ENCODE results near the gene MTHFD1L. TPM values are rescaled to one million over a fixed set of nuclear protein-coding genes. Genes with fewer than 3 reads are reported as not detected.
"Not testable (repeated sequence)": the region's sequence is repeated elsewhere in the genome, so short reads cannot be mapped to it uniquely, and the experiment has no call there.

Gene MTHFD1L
- 10 to 100 TPM; 45.3 to 53.4 TPM for total RNA-seq
- long read RNA-seq, donor 1, partial matches to known transcripts: 4 of 23 reads
- long read RNA-seq, donor 1, other reads (novel, unspliced or antisense): 16 of 23 reads
- long read RNA-seq, donor 2, partial matches to known transcripts: 9 of 23 reads
- long read RNA-seq, donor 2, other reads (novel, unspliced or antisense): 14 of 23 reads

DNA sequence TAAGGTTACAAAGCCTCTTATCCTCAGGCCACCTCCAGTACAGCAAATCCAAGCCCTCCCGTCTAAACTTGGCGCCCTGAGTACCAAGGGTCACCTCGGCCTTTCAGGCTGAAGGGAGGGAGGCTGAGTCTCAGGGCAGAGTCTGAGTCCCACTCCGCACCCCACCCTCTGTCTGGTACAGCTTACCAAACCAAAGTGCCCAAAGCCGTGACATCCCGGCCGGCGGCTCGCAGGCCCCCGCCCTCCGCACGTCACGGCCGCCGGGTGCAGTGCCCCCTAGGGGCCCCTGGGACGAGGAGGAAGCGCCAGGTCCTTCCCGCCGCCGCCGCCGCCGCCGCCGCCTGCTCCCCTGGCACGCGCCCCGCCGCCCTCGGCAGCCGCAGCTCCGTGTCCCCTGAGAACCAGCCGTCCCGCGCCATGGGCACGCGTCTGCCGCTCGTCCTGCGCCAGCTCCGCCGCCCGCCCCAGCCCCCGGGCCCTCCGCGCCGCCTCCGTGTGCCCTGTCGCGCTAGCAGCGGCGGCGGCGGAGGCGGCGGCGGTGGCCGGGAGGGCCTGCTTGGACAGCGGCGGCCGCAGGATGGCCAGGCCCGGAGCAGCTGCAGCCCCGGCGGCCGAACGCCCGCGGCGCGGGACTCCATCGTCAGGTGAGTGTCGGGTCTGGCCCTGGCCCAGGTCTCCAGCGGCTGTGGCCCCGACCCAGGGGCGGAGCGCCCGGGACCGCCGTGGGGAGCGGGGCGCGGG, at the start of gene MTHFD1L:
MTHFD1L (plus strand) TSS at position 297 of the 741 bp plus-strand sequence; CDS start at position 418, 121 bp downstream.
- peak; percentile 96 for DNase-seq (ENCODE audit: low spot score)

GRCh38 chr6:150816554-150816953, 48.9 kb upstream of the MTHFD1L start:
- intact Hi-C loops (cut with DNase I): loop anchor here in 1 of 2 donors (5.0 to 10.0 kb wide), 2 partner anchors 399 to 732 kb away; no protein-coding TSS in a partner anchor
- not testable (repeated sequence) for DNase-seq (ENCODE audit: low spot score)

More for the DNA sequence above, at the start of gene MTHFD1L:
- intact Hi-C loops (cut with DNase I): no loop called here

GRCh38 chr6:150822932-150823331, 42.6 kb upstream of the MTHFD1L start:
- intact Hi-C loops (cut with DNase I): no loop called here
- no peak for DNase-seq (ENCODE audit: low spot score)

DNA sequence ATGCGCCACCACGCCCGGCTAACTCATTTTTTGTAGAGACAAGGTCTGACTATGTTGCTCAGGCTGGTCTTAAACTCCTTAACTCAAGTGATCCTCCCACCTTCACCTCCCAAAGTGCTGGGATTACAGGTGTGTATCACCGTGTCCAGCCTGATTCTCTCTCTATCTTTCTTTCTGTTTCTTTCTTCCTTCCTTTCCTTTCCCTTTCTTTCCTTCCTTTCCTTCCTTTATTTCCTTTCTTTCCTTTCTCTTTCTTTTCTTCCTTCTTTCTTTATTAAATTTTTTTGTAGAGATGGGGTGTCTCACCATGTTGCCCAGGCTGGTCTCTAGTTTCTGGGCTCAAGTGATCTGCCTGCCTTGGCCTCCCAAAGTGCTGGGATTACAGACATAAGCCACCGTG, 38.7 kb upstream of the MTHFD1L start:
- intact Hi-C loops (cut with DNase I): no loop called here
- no peak for DNase-seq (ENCODE audit: low spot score)

DNA sequence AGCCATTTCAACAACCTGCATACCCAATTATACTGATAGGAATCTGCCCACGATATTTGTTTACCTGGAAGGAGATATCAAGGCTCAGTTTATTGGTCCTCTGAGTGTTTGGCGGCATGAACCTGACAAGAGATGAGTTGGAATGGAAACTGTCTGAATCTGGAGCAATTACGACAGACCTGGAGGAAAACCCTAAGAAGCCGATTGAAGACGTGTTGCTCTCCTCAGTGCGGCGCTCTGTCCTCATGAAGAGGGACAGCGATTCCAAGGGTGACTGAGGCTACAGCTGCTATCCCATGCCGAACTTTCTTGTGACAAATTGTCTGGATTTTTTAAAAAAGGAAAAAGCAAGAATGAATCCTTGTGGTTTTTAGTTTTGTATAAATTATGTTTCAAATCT, 37.4 kb upstream of the MTHFD1L start:
- DNase-seq (ENCODE audit: low spot score); intact Hi-C loops (cut with DNase I): not testable (repeated sequence)

GRCh38 chr6:150830439-150831165, 34.9 kb upstream of the MTHFD1L start:
- DNase-seq (ENCODE audit: low spot score): no peak
- intact Hi-C loops (cut with DNase I): no loop called here

DNA sequence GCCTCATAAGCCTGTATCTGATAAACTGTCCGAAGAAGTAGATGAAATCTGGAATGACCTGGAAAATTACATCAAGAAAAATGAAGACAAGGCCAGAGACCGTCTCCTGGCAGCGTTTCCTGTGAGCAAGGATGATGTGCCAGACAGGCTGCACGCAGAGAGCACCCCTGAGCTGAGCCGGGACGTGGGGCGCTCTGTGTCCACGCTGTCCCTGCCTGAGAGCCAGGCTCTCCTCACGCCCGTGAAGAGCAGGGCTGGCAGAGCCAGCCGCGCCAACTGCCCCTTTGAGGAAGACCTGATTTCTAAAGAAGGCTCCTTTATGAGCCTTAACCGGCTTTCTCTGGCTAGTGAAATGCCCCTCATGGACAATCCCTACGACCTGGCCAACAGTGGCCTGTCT, 33.9 kb upstream of the MTHFD1L start:
- DNase-seq (ENCODE audit: low spot score): no peak
- intact Hi-C loops (cut with DNase I): no loop called here

DNA sequence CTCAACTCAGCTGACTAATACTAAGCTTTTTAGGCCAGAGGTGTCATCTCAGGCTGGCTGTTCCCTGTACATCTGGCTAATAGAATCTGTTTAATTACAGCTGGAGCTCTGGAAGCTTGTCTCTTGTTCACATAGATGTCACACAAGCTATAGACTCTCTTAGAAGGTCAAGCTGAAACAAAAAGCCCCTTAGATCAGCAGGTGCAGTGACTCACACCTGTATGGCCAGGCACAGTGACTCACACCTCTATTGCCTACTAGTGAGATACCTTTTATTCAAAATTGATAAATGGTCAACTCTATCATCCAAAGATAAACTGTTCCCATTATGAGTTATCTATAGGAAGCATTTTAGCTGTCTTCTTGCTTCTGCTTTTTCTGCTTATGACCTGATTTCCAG, 29.9 kb upstream of the MTHFD1L start:
- intact Hi-C loops (cut with DNase I): no loop called here

GRCh38 chr6:150840185-150840584, 25.3 kb upstream of the MTHFD1L start:
- no peak for DNase-seq (ENCODE audit: low spot score)
- intact Hi-C loops (cut with DNase I): no loop called here

More for the DNA sequence above, 29.9 kb upstream of the MTHFD1L start:
- DNase-seq (ENCODE audit: low spot score): no peak

GRCh38 chr6:150841189-150841588, 24.3 kb upstream of the MTHFD1L start:
- DNase-seq (ENCODE audit: low spot score): no peak
- intact Hi-C loops (cut with DNase I): no loop called here

GRCh38 chr6:150841697-150842096, 23.8 kb upstream of the MTHFD1L start:
- intact Hi-C loops (cut with DNase I): no loop called here
- DNase-seq (ENCODE audit: low spot score): no peak

DNA sequence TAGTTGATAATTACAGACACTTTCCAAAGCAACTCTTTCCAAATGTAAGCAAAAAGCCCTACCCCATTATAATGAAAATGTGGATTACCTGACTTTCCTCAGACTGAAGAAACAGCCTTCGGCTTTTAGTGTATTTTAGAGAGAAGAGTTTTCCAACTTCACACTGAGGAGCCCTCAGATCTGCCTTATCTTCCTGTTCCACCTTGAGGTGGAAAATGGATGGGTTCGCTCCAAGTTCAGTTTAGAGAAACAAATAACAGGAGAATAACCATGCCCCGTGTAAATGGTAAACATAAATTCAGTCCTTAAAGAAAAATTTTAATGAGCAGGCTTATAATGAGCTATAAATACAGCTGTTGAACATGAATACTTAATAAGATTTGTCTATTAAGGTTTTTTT, 21.1 kb upstream of the MTHFD1L start:
- no peak for DNase-seq (ENCODE audit: low spot score)
- intact Hi-C loops (cut with DNase I): no loop called here

DNA sequence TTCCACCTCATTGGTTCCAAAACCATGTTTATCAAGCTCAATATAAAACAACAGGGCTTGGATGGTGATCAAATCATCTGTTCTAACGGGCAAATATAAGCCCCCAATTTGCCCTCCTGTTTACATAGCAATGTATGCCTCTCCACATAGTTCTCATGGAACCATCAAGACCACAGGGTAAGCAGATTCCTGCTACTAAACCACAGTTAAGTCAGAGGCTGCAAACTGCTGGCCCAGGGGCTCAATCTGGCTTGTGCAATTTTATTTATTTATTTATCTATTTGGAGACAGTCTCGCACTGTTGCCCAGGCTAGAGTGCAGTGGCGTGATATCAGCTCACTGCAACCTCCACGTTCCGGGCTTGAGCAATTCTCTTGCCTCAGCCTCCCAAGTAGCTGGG, 18.9 kb upstream of the MTHFD1L start:
- no peak for DNase-seq (ENCODE audit: low spot score)

GRCh38 chr6:150848400-150848799, 17.1 kb upstream of the MTHFD1L start:
- intact Hi-C loops (cut with DNase I): no loop called here
- no peak for DNase-seq (ENCODE audit: low spot score)

More for the DNA sequence above, 18.9 kb upstream of the MTHFD1L start:
- intact Hi-C loops (cut with DNase I): no loop called here

- intact Hi-C loops (cut with DNase I); DNase-seq (ENCODE audit: low spot score): not testable (repeated sequence)
Measured at GRCh38 chr6:150854392-150854791, 11.1 kb upstream of the MTHFD1L start.

- intact Hi-C loops (cut with DNase I): not testable (repeated sequence)
Measured at GRCh38 chr6:150855171-150855570, 10.3 kb upstream of the MTHFD1L start.

GRCh38 chr6:150857062-150857944, 8.2 kb upstream of the MTHFD1L start:
- DNase-seq (ENCODE audit: low spot score): no peak
- intact Hi-C loops (cut with DNase I): no loop called here

More at GRCh38 chr6:150855171-150855570, 10.3 kb upstream of the MTHFD1L start:
- not testable (repeated sequence) for DNase-seq (ENCODE audit: low spot score)

DNA sequence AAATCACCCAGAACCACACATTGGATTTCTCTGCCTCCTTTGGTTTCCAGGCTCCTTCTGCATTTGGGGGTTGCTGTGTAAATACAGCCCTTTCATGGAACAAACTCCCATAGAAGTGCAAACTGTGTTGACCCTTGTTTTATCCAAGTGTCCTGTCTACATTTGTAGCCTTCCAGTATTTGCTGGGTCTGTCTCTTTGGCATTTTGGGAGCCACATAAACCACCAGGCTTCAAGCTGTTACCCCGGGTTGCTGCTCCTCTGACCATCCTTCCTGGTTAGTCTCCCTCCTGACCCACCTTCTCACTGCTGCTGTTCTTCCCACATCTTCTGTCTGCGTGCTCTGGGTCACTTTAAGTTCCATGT, 7.6 kb upstream of the MTHFD1L start:
- no peak for DNase-seq (ENCODE audit: low spot score)
- intact Hi-C loops (cut with DNase I): no loop called here

GRCh38 chr6:150861448-150862168, 3.9 kb upstream of the MTHFD1L start:
- intact Hi-C loops (cut with DNase I); DNase-seq (ENCODE audit: low spot score): not testable (repeated sequence)

Measured in posterior vena cava (tissue), 2 donors.